Spleen (tissue), 7 donors: ENCODE results near the gene ZBTB8OS.

Source experiments
- CTCF ChIP-seq, 11 experiments: fragments of 200-600 bp in 7 of 11; fragments of 450-650 bp in 4 of 11; sonication (generic) in 4 of 11; IDR thresholded peaks in 8 of 11; conservative IDR thresholded peaks in 3 of 11; 1 replicate in 7 of 11; 2 replicates in 4 of 11; pipeline versions ENCODE4 v1.4.0 to v1.8.0; 2016 to 2021; ENCODE audit warnings: antibody characterized with exemption in 11 of 11, inconsistent platforms in 4 of 11, mild to moderate bottlenecking in 1 of 11
- POLR2AphosphoS5 ChIP-seq, 3 donors: sonication (generic); formaldehyde crosslinking; IDR thresholded peaks; one replicate each; pipeline ENCODE4 v1.5.1; 2017; ENCODE audit warnings: antibody characterized with exemption in 3 of 3
- donor health status: DM: no; HTN: no; CAD: no; lungs with moderate emphysema.
- donor health status: DM: no; HTN: no; CAD: no.
- donor health status: DM: no; HTN: no; CAD: no.

GRCh38 chr1:32619701-32620485 lies 30.5 kb downstream of the ZBTB8OS start:
- no peak for TF ChIP-seq CTCF (IDR thresholded peaks at IDR 0.05 in 8 of 11, conservative IDR thresholded peaks at IDR 0.05 in 3 of 11)
- no peak for TF ChIP-seq POLR2AphosphoS5 (IDR thresholded peaks at IDR 0.05)
